ENCODE results near the gene DAB1.

DNA sequence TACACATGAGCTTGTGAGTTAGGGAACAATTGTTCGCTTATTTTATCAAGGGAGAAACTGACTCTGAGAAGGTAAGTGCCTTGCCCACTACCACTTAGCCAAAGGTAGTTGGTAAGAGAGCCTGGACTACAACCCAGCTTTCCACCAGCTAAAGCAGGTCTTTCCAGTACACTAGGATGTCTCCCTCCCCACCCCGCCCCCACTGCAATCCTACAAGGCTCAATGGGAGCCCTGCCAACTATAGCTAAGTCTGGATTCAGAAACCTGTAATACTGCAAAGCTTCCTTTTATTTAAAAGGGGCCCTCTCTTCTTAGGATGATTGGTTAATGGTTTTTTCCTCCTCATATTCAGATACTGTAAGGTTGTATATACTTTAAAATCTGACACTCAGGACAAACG is 356.0 kb downstream of the DAB1 start:
- TF ChIP-seq, protein P1, sequence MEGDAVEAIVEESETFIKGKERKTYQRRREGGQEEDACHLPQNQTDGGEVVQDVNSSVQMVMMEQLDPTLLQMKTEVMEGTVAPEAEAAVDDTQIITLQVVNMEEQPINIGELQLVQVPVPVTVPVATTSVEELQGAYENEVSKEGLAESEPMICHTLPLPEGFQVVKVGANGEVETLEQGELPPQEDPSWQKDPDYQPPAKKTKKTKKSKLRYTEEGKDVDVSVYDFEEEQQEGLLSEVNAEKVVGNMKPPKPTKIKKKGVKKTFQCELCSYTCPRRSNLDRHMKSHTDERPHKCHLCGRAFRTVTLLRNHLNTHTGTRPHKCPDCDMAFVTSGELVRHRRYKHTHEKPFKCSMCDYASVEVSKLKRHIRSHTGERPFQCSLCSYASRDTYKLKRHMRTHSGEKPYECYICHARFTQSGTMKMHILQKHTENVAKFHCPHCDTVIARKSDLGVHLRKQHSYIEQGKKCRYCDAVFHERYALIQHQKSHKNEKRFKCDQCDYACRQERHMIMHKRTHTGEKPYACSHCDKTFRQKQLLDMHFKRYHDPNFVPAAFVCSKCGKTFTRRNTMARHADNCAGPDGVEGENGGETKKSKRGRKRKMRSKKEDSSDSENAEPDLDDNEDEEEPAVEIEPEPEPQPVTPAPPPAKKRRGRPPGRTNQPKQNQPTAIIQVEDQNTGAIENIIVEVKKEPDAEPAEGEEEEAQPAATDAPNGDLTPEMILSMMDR (tag by site-specific recombination; IDR thresholded peaks at IDR 0.05) = no peak
- TF ChIP-seq ZNF830 (tag by site-specific recombination; IDR thresholded peaks at IDR 0.05; ENCODE audit: low read depth) (no peak), HOXA7 (CRISPR knock-in tag; IDR thresholded peaks at IDR 0.05; ENCODE audit: borderline replicate concordance) (no peak), ZNF544 (tag by site-specific recombination; IDR thresholded peaks at IDR 0.05) (no peak), YY1 (tag by site-specific recombination; IDR thresholded peaks at IDR 0.05) (no peak), ZNF785 (tag by site-specific recombination; IDR thresholded peaks at IDR 0.05) (no peak), SP3 (tag by site-specific recombination; IDR thresholded peaks at IDR 0.05) (no peak)
- TF ChIP-seq, protein P2, sequence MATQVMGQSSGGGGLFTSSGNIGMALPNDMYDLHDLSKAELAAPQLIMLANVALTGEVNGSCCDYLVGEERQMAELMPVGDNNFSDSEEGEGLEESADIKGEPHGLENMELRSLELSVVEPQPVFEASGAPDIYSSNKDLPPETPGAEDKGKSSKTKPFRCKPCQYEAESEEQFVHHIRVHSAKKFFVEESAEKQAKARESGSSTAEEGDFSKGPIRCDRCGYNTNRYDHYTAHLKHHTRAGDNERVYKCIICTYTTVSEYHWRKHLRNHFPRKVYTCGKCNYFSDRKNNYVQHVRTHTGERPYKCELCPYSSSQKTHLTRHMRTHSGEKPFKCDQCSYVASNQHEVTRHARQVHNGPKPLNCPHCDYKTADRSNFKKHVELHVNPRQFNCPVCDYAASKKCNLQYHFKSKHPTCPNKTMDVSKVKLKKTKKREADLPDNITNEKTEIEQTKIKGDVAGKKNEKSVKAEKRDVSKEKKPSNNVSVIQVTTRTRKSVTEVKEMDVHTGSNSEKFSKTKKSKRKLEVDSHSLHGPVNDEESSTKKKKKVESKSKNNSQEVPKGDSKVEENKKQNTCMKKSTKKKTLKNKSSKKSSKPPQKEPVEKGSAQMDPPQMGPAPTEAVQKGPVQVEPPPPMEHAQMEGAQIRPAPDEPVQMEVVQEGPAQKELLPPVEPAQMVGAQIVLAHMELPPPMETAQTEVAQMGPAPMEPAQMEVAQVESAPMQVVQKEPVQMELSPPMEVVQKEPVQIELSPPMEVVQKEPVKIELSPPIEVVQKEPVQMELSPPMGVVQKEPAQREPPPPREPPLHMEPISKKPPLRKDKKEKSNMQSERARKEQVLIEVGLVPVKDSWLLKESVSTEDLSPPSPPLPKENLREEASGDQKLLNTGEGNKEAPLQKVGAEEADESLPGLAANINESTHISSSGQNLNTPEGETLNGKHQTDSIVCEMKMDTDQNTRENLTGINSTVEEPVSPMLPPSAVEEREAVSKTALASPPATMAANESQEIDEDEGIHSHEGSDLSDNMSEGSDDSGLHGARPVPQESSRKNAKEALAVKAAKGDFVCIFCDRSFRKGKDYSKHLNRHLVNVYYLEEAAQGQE (tag by site-specific recombination; IDR thresholded peaks at IDR 0.05) = no peak
- TF ChIP-seq, protein P3, sequence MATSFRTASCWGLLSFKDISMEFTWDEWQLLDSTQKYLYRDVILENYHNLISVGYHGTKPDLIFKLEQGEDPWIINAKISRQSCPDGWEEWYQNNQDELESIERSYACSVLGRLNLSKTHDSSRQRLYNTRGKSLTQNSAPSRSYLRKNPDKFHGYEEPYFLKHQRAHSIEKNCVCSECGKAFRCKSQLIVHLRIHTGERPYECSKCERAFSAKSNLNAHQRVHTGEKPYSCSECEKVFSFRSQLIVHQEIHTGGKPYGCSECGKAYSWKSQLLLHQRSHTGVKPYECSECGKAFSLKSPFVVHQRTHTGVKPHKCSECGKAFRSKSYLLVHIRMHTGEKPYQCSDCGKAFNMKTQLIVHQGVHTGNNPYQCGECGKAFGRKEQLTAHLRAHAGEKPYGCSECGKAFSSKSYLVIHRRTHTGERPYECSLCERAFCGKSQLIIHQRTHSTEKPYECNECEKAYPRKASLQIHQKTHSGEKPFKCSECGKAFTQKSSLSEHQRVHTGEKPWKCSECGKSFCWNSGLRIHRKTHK (tag by site-specific recombination; IDR thresholded peaks at IDR 0.05) = no peak
